VCaP (cell line): ENCODE results near the gene MED12L.

Source experiments
- H3K27ac ChIP-seq: fragments of 450-650 bp; 2 replicates; pipeline ENCODE4 v1.5.1; 2017
- TF ChIP-seq, protein P1 (sequence below): fragments of 450-650 bp; conservative IDR thresholded peaks from 2 replicates; pipeline ENCODE4 v1.5.1; 2017; ENCODE audit warnings: mild to moderate bottlenecking, moderate library complexity

Gene MED12L

DNA sequence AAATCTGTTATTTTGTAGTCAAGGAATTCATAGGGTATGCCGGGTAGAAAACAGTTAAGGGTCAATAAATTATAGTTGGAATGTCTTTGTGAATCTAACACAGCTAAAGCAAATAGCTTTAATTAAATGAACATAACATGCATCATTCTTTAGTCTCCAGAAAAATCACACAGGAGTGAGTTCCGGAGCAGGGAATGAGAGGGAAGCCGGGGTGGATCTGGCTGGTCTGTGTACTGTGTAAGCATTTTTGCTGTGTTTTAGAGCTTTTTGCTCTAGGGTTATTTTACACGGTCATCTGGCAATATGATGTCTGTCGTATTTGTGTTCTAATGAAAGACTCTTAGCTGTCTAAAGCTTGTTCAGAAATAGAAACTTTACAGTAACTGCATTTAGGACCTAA lies 57.5 kb downstream of the MED12L start:
- TF ChIP-seq, protein P1, sequence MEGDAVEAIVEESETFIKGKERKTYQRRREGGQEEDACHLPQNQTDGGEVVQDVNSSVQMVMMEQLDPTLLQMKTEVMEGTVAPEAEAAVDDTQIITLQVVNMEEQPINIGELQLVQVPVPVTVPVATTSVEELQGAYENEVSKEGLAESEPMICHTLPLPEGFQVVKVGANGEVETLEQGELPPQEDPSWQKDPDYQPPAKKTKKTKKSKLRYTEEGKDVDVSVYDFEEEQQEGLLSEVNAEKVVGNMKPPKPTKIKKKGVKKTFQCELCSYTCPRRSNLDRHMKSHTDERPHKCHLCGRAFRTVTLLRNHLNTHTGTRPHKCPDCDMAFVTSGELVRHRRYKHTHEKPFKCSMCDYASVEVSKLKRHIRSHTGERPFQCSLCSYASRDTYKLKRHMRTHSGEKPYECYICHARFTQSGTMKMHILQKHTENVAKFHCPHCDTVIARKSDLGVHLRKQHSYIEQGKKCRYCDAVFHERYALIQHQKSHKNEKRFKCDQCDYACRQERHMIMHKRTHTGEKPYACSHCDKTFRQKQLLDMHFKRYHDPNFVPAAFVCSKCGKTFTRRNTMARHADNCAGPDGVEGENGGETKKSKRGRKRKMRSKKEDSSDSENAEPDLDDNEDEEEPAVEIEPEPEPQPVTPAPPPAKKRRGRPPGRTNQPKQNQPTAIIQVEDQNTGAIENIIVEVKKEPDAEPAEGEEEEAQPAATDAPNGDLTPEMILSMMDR = no peak
- H3K27ac ChIP-seq = no peak overlapping the region

DNA sequence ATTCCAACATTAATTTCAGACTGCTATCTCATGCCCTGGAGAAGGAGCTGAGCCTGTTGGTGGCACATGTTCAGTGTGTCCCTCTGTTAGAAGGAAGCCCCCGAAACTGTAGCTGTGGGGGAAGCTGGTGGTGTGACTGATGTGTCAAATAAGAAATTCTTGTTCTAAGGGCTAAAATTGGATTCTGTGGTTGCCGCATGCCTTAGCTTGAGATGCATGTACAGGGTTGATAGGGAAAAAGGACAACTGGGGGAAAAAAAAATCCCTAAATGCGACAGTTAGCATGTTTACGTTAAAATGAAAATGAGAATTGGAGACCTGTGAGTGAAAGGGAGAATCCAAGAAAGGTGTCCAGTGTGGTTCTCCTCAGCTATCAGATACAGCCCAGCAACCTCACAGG lies 58.6 kb downstream of the MED12L start:
- no peak overlapping the region for H3K27ac ChIP-seq
- TF ChIP-seq, protein P1 = no peak

DNA sequence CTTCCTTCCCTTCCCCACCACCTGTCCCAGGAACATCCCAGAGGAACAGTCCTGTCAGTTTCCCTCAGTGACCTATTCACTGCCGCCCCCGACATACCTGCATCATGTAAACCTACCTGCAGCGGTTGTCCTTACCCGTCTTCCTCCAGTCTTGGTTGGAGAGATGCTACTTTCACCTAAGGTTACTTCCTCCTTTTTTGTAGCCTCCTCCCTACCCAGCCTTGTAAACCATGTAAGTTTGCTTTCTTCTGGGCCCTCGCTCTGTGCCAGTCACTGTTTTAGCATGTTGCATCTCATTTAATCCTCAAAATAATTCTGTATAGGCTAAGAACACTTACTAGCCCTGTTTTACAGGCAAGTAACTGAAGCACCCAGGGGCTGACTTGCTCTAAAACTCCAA lies 59.3 kb downstream of the MED12L start:
- TF ChIP-seq, protein P1 = no peak
- H3K27ac ChIP-seq = no peak overlapping the region

DNA sequence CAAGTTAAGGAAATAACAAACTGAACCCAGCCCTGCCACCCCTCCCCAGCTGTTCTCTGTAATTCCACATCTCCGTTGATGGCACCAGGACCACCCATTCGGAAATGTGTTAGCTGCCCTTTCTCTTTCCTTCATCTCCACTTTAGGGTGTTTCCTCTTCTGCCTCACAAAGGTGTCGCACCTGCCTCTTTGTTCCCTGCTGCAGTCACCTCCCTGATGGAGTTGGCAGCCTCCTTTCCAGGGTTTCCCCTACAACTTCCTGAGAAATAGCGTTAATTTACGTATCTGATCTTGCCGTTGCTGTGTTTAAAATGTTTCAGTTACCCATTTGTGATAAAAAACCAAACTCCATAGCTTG lies 60.2 kb downstream of the MED12L start:
- no peak overlapping the region; the same call in 1 of the 2 replicates for H3K27ac ChIP-seq
- TF ChIP-seq, protein P1 = no peak

DNA sequence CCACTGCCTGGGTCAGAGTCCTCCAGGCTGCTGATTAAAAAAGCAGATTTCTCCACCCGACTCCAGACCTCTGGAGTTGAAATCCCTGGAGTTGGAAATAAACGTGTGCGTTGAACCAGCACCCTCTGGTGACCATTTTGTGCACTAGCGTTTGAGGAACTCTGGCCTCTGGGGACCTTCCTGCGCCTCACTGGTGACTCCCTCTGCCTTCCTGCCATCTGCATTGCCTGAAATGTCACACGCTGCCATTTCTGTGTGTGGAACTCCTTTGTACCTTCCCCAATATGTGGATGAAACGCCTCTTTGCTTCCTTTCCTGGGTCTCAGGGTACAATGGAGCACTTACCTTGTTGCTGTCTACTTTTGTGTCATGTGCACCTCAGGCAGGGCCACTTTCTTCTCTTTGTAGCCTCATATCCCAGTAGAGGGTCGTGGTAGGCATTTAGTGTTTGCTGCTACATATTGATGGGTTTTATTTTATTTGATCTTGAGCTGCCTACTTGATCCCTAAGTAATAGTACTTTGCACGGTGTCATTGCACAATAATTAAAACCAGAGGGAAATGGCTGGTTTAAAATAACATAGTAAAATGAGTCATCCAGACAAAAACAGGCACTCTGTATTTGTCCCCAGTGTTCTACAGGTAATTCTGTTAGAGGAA lies 60.7 kb downstream of the MED12L start:
- peak overlapping the region; percentile 40; the same call in 1 of the 2 replicates for H3K27ac ChIP-seq
- TF ChIP-seq, protein P1 = peak; percentile 93

DNA sequence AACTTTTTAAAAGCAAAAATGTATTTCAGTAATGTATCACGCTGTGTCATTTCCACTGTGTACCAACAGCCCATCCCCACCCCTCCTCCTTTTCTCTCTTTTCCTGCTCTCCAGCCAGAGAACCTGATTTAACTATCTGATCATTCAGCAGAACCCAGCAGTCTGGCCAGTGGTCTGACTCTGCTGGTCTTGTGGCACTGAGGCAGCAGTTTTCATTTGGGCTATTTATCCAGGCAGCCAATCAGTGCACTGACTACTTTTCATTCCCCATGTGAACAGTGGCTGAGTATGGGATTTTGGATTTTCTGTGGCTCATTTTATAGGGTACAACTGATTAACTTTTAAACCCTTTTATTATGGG lies 61.2 kb downstream of the MED12L start:
- H3K27ac ChIP-seq = peak overlapping the region; percentile 40; the same call in 1 of the 2 replicates
- TF ChIP-seq, protein P1 = no peak

DNA sequence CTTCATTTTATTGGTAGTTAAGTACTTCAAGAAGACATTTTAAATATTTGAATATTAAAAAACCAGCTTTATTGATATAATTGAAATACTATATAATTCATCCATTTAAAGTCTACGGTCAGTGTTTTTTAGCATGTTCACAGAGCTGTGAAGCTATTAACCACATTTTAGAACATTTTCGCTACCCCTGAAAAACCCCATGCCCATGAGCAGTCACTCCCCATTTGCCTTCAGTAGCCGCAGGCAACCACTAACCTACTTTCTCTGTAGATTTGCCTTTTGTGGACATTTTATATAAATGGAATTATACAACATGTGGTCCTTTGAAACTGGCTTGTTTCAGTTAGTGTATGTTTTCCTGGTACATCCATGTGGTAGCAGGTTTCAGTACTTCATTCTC lies 61.8 kb downstream of the MED12L start:
- peak overlapping the region; percentile 40; the same call in 1 of the 2 replicates for H3K27ac ChIP-seq
- TF ChIP-seq, protein P1 = no peak
